HL-60 (cell line): ENCODE data around the gene SLIT1.

Experiments used
- CTCF ChIP-seq: IDR thresholded peaks from one replicate; pipeline ENCODE4 v1.5.1; 2011; ENCODE audit warnings: low read length, control low read depth, inconsistent platforms; ENCODE audit not compliant: insufficient read depth
- GABPA ChIP-seq: IDR thresholded peaks from 2 replicates; pipeline ENCODE4 v1.6.1; 2012; ENCODE audit warnings: low read depth
- POLR2AphosphoS5 ChIP-seq: IDR thresholded peaks from 2 replicates; pipeline ENCODE4 v1.6.1; 2012; ENCODE audit warnings: low read depth

GRCh38 chr10:97179311-97179710 lies 6.4 kb downstream of the SLIT1 start:
- no peak for TF ChIP-seq CTCF
- TF ChIP-seq GABPA, result no peak
- no peak for TF ChIP-seq POLR2AphosphoS5
